ENCODE measurements around the gene ZNF564.
"Not testable (repeated sequence)": the region's sequence is repeated elsewhere in the genome, so short reads cannot be mapped to it uniquely, and the experiment has no call there.

The ZNF564 gene

DNA sequence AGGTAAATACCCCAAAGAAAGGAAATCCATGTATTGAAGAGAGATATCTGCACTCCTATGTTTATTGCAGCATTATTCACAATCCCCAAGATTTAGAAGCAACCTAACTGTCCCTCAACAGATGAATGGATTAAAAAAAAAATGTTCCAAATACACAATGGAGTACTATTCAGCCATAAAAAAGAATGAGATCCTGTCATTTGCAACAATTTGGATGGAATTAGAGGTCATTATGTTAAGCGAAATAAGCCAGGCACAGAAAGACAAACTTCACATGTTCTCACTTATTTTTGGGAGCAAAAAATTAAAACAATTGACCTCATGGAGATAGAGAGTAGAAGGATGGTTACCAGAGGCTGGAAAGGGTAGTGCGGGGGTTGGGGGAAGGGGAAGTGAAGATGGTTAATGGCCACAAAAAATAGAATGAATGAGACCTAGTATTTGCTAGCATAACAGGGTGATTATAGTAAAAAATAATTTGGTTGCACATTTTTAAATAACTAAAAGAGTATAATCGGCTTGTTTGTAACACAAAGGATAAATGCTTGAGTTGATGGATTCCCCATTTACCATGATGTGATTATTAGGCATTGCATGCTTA, 56.9 kb downstream of the ZNF564 start:
- H3K4me1 ChIP-seq (ENCODE audit: control insufficient read depth, insufficient read depth, low read length) = no peaks in the 10 kb centered on the region
- no peak overlapping the region for H3K4me3 ChIP-seq (ENCODE audit: low read length)
- no peaks in the 10 kb centered on the region for H3K27me3 ChIP-seq (ENCODE audit: control insufficient read depth, insufficient read depth, low read length)
- H3K27ac ChIP-seq (ENCODE audit: low read depth, low read length) = no peak overlapping the region
- H3K36me3 ChIP-seq (ENCODE audit: control insufficient read depth, insufficient read depth, low read length) = no peaks in the 10 kb centered on the region
- H3K9ac ChIP-seq (ENCODE audit: low read length) = no peak overlapping the region

- H3K27me3 ChIP-seq (ENCODE audit: control insufficient read depth, insufficient read depth, low read length); H3K4me3 ChIP-seq (ENCODE audit: low read length); H3K27ac ChIP-seq (ENCODE audit: low read depth, low read length); H3K36me3 ChIP-seq (ENCODE audit: control insufficient read depth, insufficient read depth, low read length); H3K9ac ChIP-seq (ENCODE audit: low read length); H3K4me1 ChIP-seq (ENCODE audit: control insufficient read depth, insufficient read depth, low read length): not testable (repeated sequence)
Observed at GRCh38 chr19:12486265-12486783, 65.0 kb downstream of the ZNF564 start.

GRCh38 chr19:12485571-12485970, 65.7 kb downstream of the ZNF564 start:
- Histone ChIP-seq H3K4me1 (ENCODE audit: control insufficient read depth, insufficient read depth, low read length) (no peaks in the 10 kb centered on the region), H3K27ac (ENCODE audit: low read depth, low read length) (no peak overlapping the region)

DNA sequence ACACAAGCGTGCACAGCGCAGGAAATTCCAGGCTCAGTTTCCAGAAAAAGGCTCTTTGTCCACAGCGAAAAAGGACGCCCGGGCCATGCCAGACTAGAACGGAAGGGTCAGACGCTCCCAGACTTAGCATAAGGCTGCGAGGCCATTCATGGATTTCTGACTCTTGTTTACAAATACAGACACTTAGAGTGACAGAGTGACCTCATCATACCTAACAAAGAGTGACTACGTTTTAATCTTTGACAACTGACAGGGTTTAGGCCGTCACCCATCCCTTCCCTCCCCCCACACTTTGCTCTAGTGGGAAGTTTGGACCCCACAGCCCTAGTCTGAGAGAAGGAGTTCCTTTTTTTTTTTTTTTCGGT, 66.2 kb downstream of the ZNF564 start:
- Histone ChIP-seq H3K27me3 (ENCODE audit: control insufficient read depth, insufficient read depth, low read length) (no peaks in the 10 kb centered on the region), H3K27ac (ENCODE audit: low read depth, low read length) (peak overlapping the region; percentile 64), H3K4me1 (ENCODE audit: control insufficient read depth, insufficient read depth, low read length) (no peaks in the 10 kb centered on the region), H3K9ac (ENCODE audit: low read length) (peak overlapping the region; percentile 6), H3K36me3 (ENCODE audit: control insufficient read depth, insufficient read depth, low read length) (no peaks in the 10 kb centered on the region), H3K4me3 (ENCODE audit: low read length) (peak overlapping the region; percentile 92)

More at GRCh38 chr19:12485571-12485970, 65.7 kb downstream of the ZNF564 start:
- Histone ChIP-seq H3K9ac (ENCODE audit: low read length) (no peak overlapping the region), H3K27me3 (ENCODE audit: control insufficient read depth, insufficient read depth, low read length) (no peaks in the 10 kb centered on the region), H3K4me3 (ENCODE audit: low read length) (no peak overlapping the region), H3K36me3 (ENCODE audit: control insufficient read depth, insufficient read depth, low read length) (no peaks in the 10 kb centered on the region)

DNA sequence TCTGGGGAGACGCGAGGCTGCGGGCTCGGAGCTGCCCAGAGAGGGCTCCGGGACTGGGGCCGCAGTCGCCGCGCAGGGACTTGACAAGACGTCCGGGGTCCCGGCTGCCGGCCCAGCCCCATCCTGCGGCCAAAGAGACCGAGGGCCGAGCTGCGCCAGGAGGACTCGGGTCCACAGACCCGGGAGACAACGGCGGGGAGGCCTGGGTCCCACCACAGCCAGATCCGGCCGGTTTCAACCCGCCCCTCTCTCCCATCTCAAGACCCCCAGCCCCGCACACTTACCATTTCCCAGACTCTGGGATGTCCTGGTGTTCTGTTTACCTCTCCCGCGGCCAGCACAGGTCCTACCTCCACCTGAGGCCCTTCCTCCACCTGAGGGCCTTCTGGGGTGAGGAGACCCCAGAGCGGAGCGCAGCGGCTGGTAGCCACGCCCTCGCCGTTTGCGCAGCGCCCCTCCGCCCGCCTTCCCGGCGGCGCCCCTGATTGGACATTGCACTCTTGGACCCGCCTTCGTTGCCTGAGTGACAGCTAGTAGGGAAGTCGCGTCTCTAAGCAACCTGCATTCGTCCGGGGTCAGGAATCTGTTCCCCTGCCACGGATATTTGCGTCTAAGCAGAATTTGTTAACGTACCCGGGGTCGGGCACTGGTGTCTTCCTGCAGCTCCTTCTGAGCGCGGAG, 66.8 kb downstream of the ZNF564 start, which contains the start of gene ZNF709:
TSS of gene ZNF709 (minus strand) at position 446 of the 681 bp plus-strand sequence. CDS start at position 287, 159 bp downstream.
- Histone ChIP-seq H3K27ac (ENCODE audit: low read depth, low read length) (peak within 1 kb of the TSS; percentile 64), H3K4me1 (ENCODE audit: control insufficient read depth, insufficient read depth, low read length) (no peaks in the 10 kb centered on the region), H3K9ac (ENCODE audit: low read length) (peak within 1 kb of the TSS; percentile 85), H3K27me3 (ENCODE audit: control insufficient read depth, insufficient read depth, low read length) (no peaks in the 10 kb centered on the region), H3K4me3 (ENCODE audit: low read length) (peak within 1 kb of the TSS; percentile 92), H3K36me3 (ENCODE audit: control insufficient read depth, insufficient read depth, low read length) (no peaks in the 10 kb centered on the region)

GRCh38 chr19:12484011-12484370, 67.3 kb downstream of the ZNF564 start:
- no peaks in the 10 kb centered on the region for H3K4me1 ChIP-seq (ENCODE audit: control insufficient read depth, insufficient read depth, low read length)
- H3K9ac ChIP-seq (ENCODE audit: low read length) = peak overlapping the region; percentile 3
- no peaks in the 10 kb centered on the region for H3K27me3 ChIP-seq (ENCODE audit: control insufficient read depth, insufficient read depth, low read length)
- H3K27ac ChIP-seq (ENCODE audit: low read depth, low read length) = peak overlapping the region; percentile 64
- H3K4me3 ChIP-seq (ENCODE audit: low read length) = peak overlapping the region; percentile 92
- no peaks in the 10 kb centered on the region for H3K36me3 ChIP-seq (ENCODE audit: control insufficient read depth, insufficient read depth, low read length)

- H3K9ac ChIP-seq (ENCODE audit: low read length) = no peak overlapping the region
- H3K27ac ChIP-seq (ENCODE audit: low read depth, low read length) = no peak overlapping the region
- H3K27me3 ChIP-seq (ENCODE audit: control insufficient read depth, insufficient read depth, low read length) = no peaks in the 10 kb centered on the region
- H3K36me3 ChIP-seq (ENCODE audit: control insufficient read depth, insufficient read depth, low read length) = no peaks in the 10 kb centered on the region
- no peak overlapping the region for H3K4me3 ChIP-seq (ENCODE audit: low read length)
- H3K4me1 ChIP-seq (ENCODE audit: control insufficient read depth, insufficient read depth, low read length) = no peaks in the 10 kb centered on the region
Observed at GRCh38 chr19:12482509-12482886, 68.8 kb downstream of the ZNF564 start.

GRCh38 chr19:12481781-12482508, 69.3 kb downstream of the ZNF564 start:
- Histone ChIP-seq H3K4me1 (ENCODE audit: control insufficient read depth, insufficient read depth, low read length) (no peaks in the 10 kb centered on the region), H3K27ac (ENCODE audit: low read depth, low read length) (no peak overlapping the region), H3K27me3 (ENCODE audit: control insufficient read depth, insufficient read depth, low read length) (no peaks in the 10 kb centered on the region), H3K36me3 (ENCODE audit: control insufficient read depth, insufficient read depth, low read length) (no peaks in the 10 kb centered on the region), H3K9ac (ENCODE audit: low read length) (no peak overlapping the region), H3K4me3 (ENCODE audit: low read length) (no peak overlapping the region)

GRCh38 chr19:12478234-12478941, 72.9 kb downstream of the ZNF564 start:
- H3K4me1 ChIP-seq (ENCODE audit: control insufficient read depth, insufficient read depth, low read length) = no peaks in the 10 kb centered on the region
- H3K36me3 ChIP-seq (ENCODE audit: control insufficient read depth, insufficient read depth, low read length) = no peaks in the 10 kb centered on the region
- H3K9ac ChIP-seq (ENCODE audit: low read length) = no peak overlapping the region
- H3K27ac ChIP-seq (ENCODE audit: low read depth, low read length) = no peak overlapping the region
- H3K27me3 ChIP-seq (ENCODE audit: control insufficient read depth, insufficient read depth, low read length) = no peaks in the 10 kb centered on the region
- H3K4me3 ChIP-seq (ENCODE audit: low read length) = no peak overlapping the region

All from rectal smooth muscle tissue (tissue), 1 donor.